ENCODE measurements around the gene FIGN.

The FIGN gene

GRCh38 chr2:163736433-163737189 is 803 bp upstream of the FIGN start:
- no peak for DNase-seq (ENCODE audit: low read depth in 3 of 3)

GRCh38 chr2:163734881-163735684 is 725 bp downstream of the FIGN start:
- no peak for DNase-seq (ENCODE audit: low read depth in 3 of 3)

- DNase-seq (ENCODE audit: low read depth in 3 of 3): no peak
Observed at GRCh38 chr2:163734401-163734800, 1.4 kb downstream of the FIGN start.

- no peak for DNase-seq (ENCODE audit: low read depth in 3 of 3)
Observed at GRCh38 chr2:163733956-163734355, 1.9 kb downstream of the FIGN start.

- DNase-seq (ENCODE audit: low read depth in 3 of 3): no peak
Observed at GRCh38 chr2:163733301-163733938, 2.4 kb downstream of the FIGN start.

GRCh38 chr2:163732727-163733126 is 3.1 kb downstream of the FIGN start:
- DNase-seq (ENCODE audit: low read depth in 3 of 3): no peak

GRCh38 chr2:163731735-163732134 is 4.1 kb downstream of the FIGN start:
- DNase-seq (ENCODE audit: low read depth in 3 of 3): no peak

- no peak for DNase-seq (ENCODE audit: low read depth in 3 of 3)
Observed at GRCh38 chr2:163730556-163730955, 5.3 kb downstream of the FIGN start.

- DNase-seq (ENCODE audit: low read depth in 3 of 3): no peak
Observed at GRCh38 chr2:163729636-163730273, 6.1 kb downstream of the FIGN start.

GRCh38 chr2:163723881-163724280 is 11.9 kb downstream of the FIGN start:
- no peak for DNase-seq (ENCODE audit: low read depth in 3 of 3)

GRCh38 chr2:163723348-163723747 is 12.5 kb downstream of the FIGN start:
- no peak for DNase-seq (ENCODE audit: low read depth in 3 of 3)

- no peak for DNase-seq (ENCODE audit: low read depth in 3 of 3)
Observed at GRCh38 chr2:163719331-163719730, 16.5 kb downstream of the FIGN start.

GRCh38 chr2:163717993-163718680 is 17.7 kb downstream of the FIGN start:
- DNase-seq (ENCODE audit: low read depth in 3 of 3): no peak

- DNase-seq (ENCODE audit: low read depth in 3 of 3): no peak
Observed at GRCh38 chr2:163717515-163717914, 18.3 kb downstream of the FIGN start.

- DNase-seq (ENCODE audit: low read depth in 3 of 3): no peak
Observed at GRCh38 chr2:163716101-163716500, 19.7 kb downstream of the FIGN start.

- DNase-seq (ENCODE audit: low read depth in 3 of 3): no peak
Observed at GRCh38 chr2:163715668-163716067, 20.1 kb downstream of the FIGN start.

GRCh38 chr2:163715199-163715598 is 20.6 kb downstream of the FIGN start:
- DNase-seq (ENCODE audit: low read depth in 3 of 3): no peak

GRCh38 chr2:163713534-163714311 is 22.1 kb downstream of the FIGN start:
- no peak for DNase-seq (ENCODE audit: low read depth in 3 of 3)

- DNase-seq (ENCODE audit: low read depth in 3 of 3): no peak
Observed at GRCh38 chr2:163711699-163712098, 24.1 kb downstream of the FIGN start.

- no peak for DNase-seq (ENCODE audit: low read depth in 3 of 3)
Observed at GRCh38 chr2:163711258-163711657, 24.6 kb downstream of the FIGN start.

GRCh38 chr2:163709270-163709669 is 26.5 kb downstream of the FIGN start:
- DNase-seq (ENCODE audit: low read depth in 3 of 3): no peak
